Keratinocyte (primary cell): ENCODE measurements around the gene SCN8A. TPM values are rescaled to one million over a fixed set of nuclear protein-coding genes. Genes with fewer than 3 reads are reported as not detected.

Experiments
- DNase-seq: peaks from one replicate; pipeline ENCODE4 v3.0.0-alpha.2; 2011; ENCODE audit warnings: low read depth, missing footprints, low spot score
- FAIRE-seq: peaks from 2 replicates; lab custom pipeline; 2011; peaks lifted over from hg19 to GRCh38; lab: Jason Lieb, UNC
- H2AFZ ChIP-seq: 2 replicates; pipeline ENCODE4 v1.6.0; 2012; ENCODE audit warnings: low read length, control low read depth, inconsistent platforms; ENCODE audit not compliant: control insufficient read depth
- H3K27ac ChIP-seq: 2 replicates; pipeline ENCODE4 v1.5.1; 2011; ENCODE audit warnings: low read length; ENCODE audit not compliant: control insufficient read depth, insufficient read depth
- H3K27me3 ChIP-seq: 3 replicates; pipeline ENCODE4 v1.6.0; 2011; ENCODE audit warnings: low read length; ENCODE audit not compliant: control insufficient read depth, insufficient read depth; ENCODE audit errors: extremely low read depth
- H3K36me3 ChIP-seq, 2 experiments: 2 replicates in 1 of 2; 3 replicates in 1 of 2; pipeline ENCODE4 v1.5.1; 2011; ENCODE audit warnings: low read length in 2 of 2, mild to moderate bottlenecking in 1 of 2; ENCODE audit not compliant: control insufficient read depth in 2 of 2, insufficient read depth in 2 of 2; ENCODE audit errors: extremely low read depth in 1 of 2
- H3K4me1 ChIP-seq: 3 replicates; pipeline ENCODE4 v1.5.1; 2011; ENCODE audit warnings: low read length; ENCODE audit not compliant: control insufficient read depth, insufficient read depth; ENCODE audit errors: extremely low read depth
- H3K4me2 ChIP-seq: 3 replicates; pipeline ENCODE4 v1.6.0; 2011; ENCODE audit warnings: low read depth, low read length; ENCODE audit not compliant: control insufficient read depth, insufficient read depth; ENCODE audit errors: extremely low read depth
- H3K4me3 ChIP-seq, 3 experiments: fragments of 200-600 bp in 1 of 3; sonication (generic) in 1 of 3; 2 replicates in 2 of 3; 3 replicates in 1 of 3; pipeline ENCODE4 v1.5.1; 2011 to 2016; ENCODE audit warnings: low read length in 3 of 3, mild to moderate bottlenecking in 3 of 3, control low read depth in 2 of 3, inconsistent platforms in 1 of 3, low read depth in 1 of 3, mixed read lengths in 1 of 3, mixed run types in 1 of 3, moderate library complexity in 1 of 3; ENCODE audit not compliant: control insufficient read depth in 2 of 3, insufficient read depth in 2 of 3; ENCODE audit errors: extremely low read depth in 1 of 3
- H3K79me2 ChIP-seq: 2 replicates; pipeline ENCODE4 v1.6.0; 2012; ENCODE audit warnings: low read length; ENCODE audit not compliant: control insufficient read depth, insufficient read depth
- H3K9ac ChIP-seq: 3 replicates; pipeline ENCODE4 v1.6.0; 2011; ENCODE audit warnings: low read length; ENCODE audit not compliant: control insufficient read depth, insufficient read depth; ENCODE audit errors: extremely low read depth
- H3K9me1 ChIP-seq: 3 replicates; pipeline ENCODE4 v1.6.0; 2011; ENCODE audit warnings: low read length; ENCODE audit not compliant: control insufficient read depth, insufficient read depth; ENCODE audit errors: extremely low read depth
- H3K9me3 ChIP-seq: 2 replicates; pipeline ENCODE4 v1.5.1; 2012; ENCODE audit warnings: low read depth, low read length; ENCODE audit not compliant: control insufficient read depth
- H4K20me1 ChIP-seq: 3 replicates; pipeline ENCODE4 v1.6.0; 2011; ENCODE audit warnings: low read length; ENCODE audit not compliant: control insufficient read depth, insufficient read depth; ENCODE audit errors: extremely low read depth
- CTCF ChIP-seq, 3 experiments: IDR thresholded peaks in 1 of 3; conservative IDR thresholded peaks in 1 of 3; optimal IDR thresholded peaks in 1 of 3; 2 replicates in 2 of 3; 3 replicates in 1 of 3; pipeline versions ENCODE3 to v1.5.1; 2011; ENCODE audit warnings: low read length in 3 of 3, mild to moderate bottlenecking in 3 of 3, moderate library complexity in 2 of 3, control low read depth in 1 of 3, inconsistent platforms in 1 of 3; ENCODE audit not compliant: insufficient read depth in 2 of 3; ENCODE audit errors: extremely low read depth in 1 of 3
- EZH2 ChIP-seq: IDR thresholded peaks from one replicate; pipeline ENCODE4 v1.6.1; 2012; ENCODE audit warnings: inconsistent platforms, mild to moderate bottlenecking, low read length, moderate library complexity
- dilution Hi-C: fragments of 300-500 bp; cut with MboI; formaldehyde crosslinking; loops from one replicate; pipeline ENCODE4 v1.7.0; 2020; ENCODE audit warnings: low sequenced_read_pairs; ENCODE audit not compliant: extremely low pct_ligation_motif_present
- polyA plus RNA-seq, 5 experiments: library from polyadenylated mRNA; depleted of rRNA in 3 of 5; stranded (reverse) in 3 of 5; stranded (forward) in 1 of 5; unstranded in 1 of 5; fragments of >200 nt; gene quantifications; 1 replicate in 1 of 5; 2 replicates in 3 of 5; 3 replicates in 1 of 5; pipeline versions ENCODE4 v1.2.1 to v1.2.3, GENCODE V29; 2011 to 2012; ENCODE audit warnings: missing spikeins in 2 of 5, low read depth in 1 of 5, low replicate concordance in 1 of 5

SCN8A gene
- polyA plus RNA-seq, 1 donor (not counting 4 experiments of a cell fraction or from before 2014, with no cell fraction given): 1.1 TPM

GRCh38 chr12:51748235-51748634 lies 157.2 kb downstream of the SCN8A start:
- Histone ChIP-seq H3K79me2 (no peaks in the 10 kb centered on the region), H3K4me2 (no peak overlapping the region), H3K27ac (no peak overlapping the region), H2AFZ (no peak overlapping the region), H3K9ac (no peak overlapping the region), H3K36me3 (no peaks in the 10 kb centered on the region), H3K4me3 (no peak overlapping the region), H3K9me1 (no peaks in the 10 kb centered on the region), H3K4me1 (no peaks in the 10 kb centered on the region), H4K20me1 (no peaks in the 10 kb centered on the region), H3K9me3 (no peaks in the 10 kb centered on the region), H3K27me3 (no peaks in the 10 kb centered on the region)
- dilution Hi-C loops: no loop called here
- FAIRE-seq (no peak), DNase-seq (no peak)
- no peak for TF ChIP-seq EZH2
- no peak for TF ChIP-seq CTCF (optimal IDR thresholded peaks at IDR 0.05 in 1 of 3, IDR thresholded peaks at IDR 0.05 in 1 of 3, conservative IDR thresholded peaks at IDR 0.05 in 1 of 3; ENCODE audit: extremely low read depth in 1 of 3, insufficient read depth in 2 of 3, low read length in 3 of 3)

- no peak overlapping the region for H3K9ac ChIP-seq
- H3K79me2 ChIP-seq: no peaks in the 10 kb centered on the region
- H3K27ac ChIP-seq: no peak overlapping the region
- no peak for DNase-seq
- H2AFZ ChIP-seq: no peak overlapping the region
- TF ChIP-seq EZH2 (no peak), CTCF (optimal IDR thresholded peaks at IDR 0.05 in 1 of 3, IDR thresholded peaks at IDR 0.05 in 1 of 3, conservative IDR thresholded peaks at IDR 0.05 in 1 of 3; ENCODE audit: extremely low read depth in 1 of 3, insufficient read depth in 2 of 3, low read length in 3 of 3) (no peak)
- no peaks in the 10 kb centered on the region for H3K27me3 ChIP-seq
- no peak overlapping the region for H3K4me2 ChIP-seq
- H3K36me3 ChIP-seq: no peaks in the 10 kb centered on the region
- no peak for FAIRE-seq
- no peaks in the 10 kb centered on the region for H3K9me3 ChIP-seq
- dilution Hi-C loops: no loop called here
- no peaks in the 10 kb centered on the region for H3K9me1 ChIP-seq
- no peaks in the 10 kb centered on the region for H3K4me1 ChIP-seq
- H4K20me1 ChIP-seq: no peaks in the 10 kb centered on the region
- no peak overlapping the region for H3K4me3 ChIP-seq
These were observed 158.4 kb downstream of the SCN8A start for GRCh38 chr12:51749206-51749985.
